C1 segment of cervical spinal cord (tissue), 14 donors: ENCODE results near the gene AQP4.
A peak's percentile ranks its signal among the peaks of the same experiment; 100 is the strongest.

Experiments
- DNase-seq, 14 donors: peaks; one replicate each; lab custom pipeline; 2025; lab: John Stamatoyannopoulos, UW

AQP4 gene, protein sequence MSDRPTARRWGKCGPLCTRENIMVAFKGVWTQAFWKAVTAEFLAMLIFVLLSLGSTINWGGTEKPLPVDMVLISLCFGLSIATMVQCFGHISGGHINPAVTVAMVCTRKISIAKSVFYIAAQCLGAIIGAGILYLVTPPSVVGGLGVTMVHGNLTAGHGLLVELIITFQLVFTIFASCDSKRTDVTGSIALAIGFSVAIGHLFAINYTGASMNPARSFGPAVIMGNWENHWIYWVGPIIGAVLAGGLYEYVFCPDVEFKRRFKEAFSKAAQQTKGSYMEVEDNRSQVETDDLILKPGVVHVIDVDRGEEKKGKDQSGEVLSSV

DNA sequence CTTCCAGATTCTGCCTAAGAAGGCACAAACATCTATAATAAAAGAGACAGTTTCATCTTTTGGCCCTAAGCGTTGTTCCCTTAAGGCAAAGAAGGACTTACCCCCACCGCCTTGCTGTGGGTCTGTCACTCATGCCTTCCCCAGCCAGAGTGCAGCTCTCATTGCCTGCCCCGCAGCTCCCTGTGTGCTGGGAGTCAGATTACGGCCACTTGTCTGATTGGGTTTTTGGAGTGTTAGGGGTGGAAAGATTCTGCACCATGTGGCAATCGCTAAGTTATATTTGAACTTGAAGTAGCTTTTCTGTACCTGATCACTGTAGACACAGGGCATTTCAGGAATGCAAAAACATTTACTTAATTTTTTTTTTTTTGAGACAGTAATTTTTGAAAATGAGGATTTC lies at the start of gene AQP4:
TSS of gene AQP4 (minus strand) at position 151 of the 400 bp plus-strand sequence. CDS start at position 133, 18 bp downstream.
- DNase-seq, result peak in 4 of 14 donors; percentile 1 to 23 (median 16)

GRCh38 chr18:26911840-26912239 lies 46.3 kb upstream of the AQP4 start:
- no peak for DNase-seq

GRCh38 chr18:26909599-26910290 lies 44.2 kb upstream of the AQP4 start:
- DNase-seq, result peak in 8 of 14 donors; percentile 1 to 58 (median 24)

GRCh38 chr18:26908906-26909305 lies 43.4 kb upstream of the AQP4 start:
- DNase-seq, result peak in 6 of 14 donors; percentile 4 to 32 (median 20)

DNA sequence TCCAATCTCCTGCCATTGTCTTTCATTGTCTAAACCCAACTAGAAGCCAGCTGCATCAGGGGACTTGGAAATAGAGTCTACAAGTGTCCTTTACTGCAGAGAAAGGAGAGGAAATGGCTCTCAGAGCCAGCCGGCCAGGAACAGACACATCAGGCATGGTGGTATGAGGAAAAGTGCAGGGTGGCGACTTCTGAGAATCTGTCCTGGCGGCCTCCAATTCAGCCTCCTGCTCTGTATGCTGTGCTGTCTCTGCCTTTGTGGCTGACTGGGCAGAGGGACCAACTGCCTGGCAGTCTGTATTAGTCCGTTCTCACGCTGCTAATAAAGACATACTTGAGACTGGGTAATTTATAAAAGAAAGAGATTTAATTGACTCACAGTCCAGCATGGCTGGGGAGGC lies 36.8 kb upstream of the AQP4 start:
- DNase-seq, result peak in 6 of 14 donors; percentile 8 to 74 (median 26)

- DNase-seq, result no peak
Measured at GRCh38 chr18:26901020-26901419, 35.5 kb upstream of the AQP4 start.

DNA sequence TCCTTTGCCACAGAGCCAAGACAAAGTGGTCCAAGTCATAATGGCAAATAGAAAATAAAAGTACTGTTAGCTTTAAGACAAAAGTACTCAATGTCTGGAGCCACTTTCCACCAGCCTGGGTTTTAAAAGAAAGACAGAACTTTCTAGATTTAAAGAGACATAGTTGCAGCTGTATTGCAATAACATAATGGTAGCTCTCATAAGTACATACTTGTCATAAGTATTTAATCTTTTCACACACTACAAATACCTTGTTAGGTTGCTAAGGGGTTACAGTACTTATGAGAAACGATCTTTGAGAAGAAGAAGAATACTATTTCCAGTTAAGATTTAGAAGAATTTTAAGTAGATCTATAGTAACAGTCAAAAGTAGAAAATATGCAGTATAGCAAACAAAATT lies 28.9 kb upstream of the AQP4 start:
- DNase-seq, result no peak

- peak in 6 of 14 donors; percentile 8 to 51 (median 37) for DNase-seq
Measured at GRCh38 chr18:26893996-26894395, 28.5 kb upstream of the AQP4 start.

- no peak for DNase-seq
Measured at GRCh38 chr18:26888259-26888658, 22.8 kb upstream of the AQP4 start.

DNA sequence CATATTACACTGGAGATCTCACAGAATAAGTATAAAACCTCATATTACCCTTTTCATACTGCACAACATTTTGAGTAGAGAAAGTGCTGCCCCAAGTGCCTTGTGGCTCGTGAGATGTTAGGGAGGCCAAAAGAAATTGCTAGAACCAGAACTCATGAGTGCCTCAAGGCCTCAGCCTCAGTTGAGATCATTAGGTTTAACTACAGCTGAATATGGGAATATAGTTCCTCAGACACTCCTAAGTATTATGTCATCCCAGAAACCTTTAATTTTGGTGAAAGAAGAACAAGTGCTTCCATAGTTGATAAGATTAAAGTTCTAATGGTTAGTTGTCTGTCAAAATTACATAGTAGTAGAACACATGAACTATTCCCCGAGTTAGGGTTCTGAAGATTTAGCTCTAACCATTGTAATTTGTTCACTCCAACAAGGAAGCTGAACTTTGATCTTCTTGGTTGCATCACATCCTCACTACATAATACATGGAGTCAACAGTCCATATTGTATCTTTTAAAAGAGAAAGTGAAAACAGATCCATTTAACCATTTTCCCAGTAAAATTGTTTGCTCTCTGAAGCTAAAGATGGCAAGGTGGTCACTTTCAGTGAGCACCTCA lies 9.6 kb upstream of the AQP4 start:
- no peak for DNase-seq

DNA sequence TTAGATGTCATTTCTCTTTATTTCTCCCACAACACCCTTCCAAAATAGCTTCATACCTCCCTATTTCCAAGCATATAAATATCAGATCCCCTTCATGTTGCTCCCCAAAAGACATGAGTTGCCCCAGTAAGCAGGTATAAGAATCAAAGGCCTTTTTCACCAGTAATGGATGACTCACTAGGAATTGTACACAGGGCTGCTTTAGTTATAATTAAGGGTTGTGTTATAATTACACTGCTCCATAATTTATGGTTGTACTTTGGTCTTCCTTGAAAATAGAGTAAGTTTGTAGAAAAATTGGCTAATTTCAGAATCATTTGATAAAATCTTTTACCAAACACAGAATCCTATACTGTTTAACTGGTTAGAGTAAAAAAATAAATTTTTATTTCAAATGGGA lies 8.8 kb upstream of the AQP4 start:
- DNase-seq, result no peak

DNA sequence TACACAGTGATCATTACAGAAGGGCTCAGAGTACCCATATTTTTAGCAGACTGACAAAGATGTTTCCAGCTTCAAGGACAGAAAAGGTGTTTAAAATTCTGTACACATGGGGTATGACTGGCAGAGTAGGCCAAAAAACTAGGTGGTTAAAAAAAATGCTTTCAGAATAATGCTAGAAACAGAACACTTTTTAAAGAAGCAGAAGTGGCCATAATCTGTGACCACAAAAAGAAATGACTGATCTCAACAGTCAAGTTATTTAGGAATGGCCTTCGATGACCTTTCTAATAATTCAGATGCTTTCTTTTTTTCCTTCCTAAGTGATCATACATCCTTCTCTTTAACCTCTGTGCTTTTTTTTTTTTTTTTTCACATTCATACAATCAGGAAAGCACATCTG lies 4.1 kb upstream of the AQP4 start:
- no peak for DNase-seq

- DNase-seq, result no peak
Measured at GRCh38 chr18:26868968-26869586, 3.6 kb upstream of the AQP4 start.

- DNase-seq, result peak in 6 of 14 donors; percentile 15 to 56 (median 36)
Measured at GRCh38 chr18:26867471-26867870, 2.0 kb upstream of the AQP4 start.

DNA sequence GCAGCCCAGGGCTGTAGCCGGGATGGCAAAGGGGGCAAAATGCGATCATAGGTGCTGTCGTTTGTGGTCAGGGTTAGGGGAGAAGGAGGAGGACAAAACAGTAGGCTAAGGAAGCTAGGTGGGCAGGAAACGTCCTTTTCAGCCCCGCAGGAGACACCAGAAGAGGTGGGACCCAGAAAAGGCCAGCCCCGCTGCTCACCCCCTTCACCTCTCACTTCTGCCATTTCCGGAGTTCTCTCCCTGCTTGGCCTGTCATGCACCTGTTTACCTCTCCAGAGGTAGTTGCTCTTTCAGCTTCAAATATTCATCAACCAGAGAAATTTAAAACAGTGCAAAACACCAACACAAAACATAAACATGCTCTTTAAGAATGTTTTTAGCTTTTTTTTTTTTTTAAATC lies 849 bp downstream of the AQP4 start:
- peak in 2 of 14 donors; percentile 0 to 17 for DNase-seq

DNA sequence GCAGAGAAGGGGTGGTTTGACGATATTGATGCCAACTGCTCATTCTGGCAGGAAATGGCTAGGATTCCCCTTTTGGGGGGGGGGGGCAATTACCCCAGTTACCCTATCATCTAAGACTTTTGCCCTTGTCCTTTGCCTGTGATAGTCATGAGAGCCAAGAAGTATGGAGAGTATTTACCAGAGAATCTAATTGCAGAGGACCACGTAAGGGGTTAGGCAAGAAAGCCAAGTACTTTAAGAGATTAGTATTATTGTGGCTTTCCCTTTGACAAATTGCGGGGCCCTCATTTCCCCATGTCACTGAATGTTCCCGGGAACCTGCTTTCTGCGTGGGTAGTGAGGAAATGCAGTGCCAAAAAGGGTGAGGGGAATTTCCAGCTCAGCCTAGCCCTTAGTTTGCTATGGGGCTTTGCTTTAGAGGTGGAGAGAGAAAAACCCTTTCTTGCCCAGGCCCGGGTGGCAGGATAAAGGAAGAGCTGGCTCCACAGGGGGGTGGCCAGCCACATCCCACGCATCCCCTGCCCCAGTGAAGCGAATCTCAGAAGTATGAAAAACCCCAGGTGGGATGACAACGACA lies 1.5 kb downstream of the AQP4 start:
- DNase-seq, result peak in 4 of 14 donors; percentile 2 to 51 (median 40)

DNA sequence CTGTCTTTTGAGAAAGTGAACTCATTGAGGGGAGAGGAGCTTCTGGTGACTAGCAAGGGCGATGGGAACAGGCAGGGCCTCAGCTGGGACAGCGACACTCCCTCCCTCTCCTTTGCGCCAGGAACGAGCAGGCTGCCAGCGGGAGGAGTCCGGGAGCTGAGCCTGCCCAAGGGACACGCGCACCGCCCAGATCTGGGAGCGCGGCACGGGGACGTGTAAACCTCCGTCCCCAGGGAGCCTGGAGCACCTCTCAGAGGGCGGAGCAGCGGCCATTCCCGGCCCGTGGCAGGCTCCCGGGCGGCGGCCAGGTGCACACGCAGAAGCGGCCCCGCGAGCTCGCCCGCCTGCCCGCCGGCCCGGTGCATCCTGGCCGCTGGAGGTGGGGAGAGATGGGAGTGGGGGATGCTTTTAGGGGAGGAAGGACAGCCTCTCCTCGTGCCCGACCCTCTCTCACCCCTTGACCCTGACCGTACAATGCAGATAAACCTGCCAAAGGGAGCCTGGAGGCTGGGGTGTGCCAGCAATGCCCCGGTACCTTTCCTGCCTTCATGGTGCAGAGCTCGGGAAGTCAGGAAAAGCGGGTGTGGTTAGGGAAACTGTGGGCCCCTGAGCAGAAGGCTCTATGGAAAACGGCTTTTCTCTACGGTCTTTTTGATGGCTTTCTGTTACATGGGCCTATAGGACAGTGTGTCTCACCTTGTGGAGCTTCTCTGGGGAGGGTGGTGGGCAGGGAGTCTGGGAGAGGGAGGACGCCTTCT lies 2.2 kb downstream of the AQP4 start:
- DNase-seq, result peak in 11 of 14 donors; percentile 21 to 86 (median 58)

GRCh38 chr18:26862084-26862483 lies 3.4 kb downstream of the AQP4 start:
- DNase-seq, result peak in 1 of 14 donors; percentile 33

GRCh38 chr18:26854292-26854881 lies 11.1 kb downstream of the AQP4 start:
- DNase-seq, result no peak

DNA sequence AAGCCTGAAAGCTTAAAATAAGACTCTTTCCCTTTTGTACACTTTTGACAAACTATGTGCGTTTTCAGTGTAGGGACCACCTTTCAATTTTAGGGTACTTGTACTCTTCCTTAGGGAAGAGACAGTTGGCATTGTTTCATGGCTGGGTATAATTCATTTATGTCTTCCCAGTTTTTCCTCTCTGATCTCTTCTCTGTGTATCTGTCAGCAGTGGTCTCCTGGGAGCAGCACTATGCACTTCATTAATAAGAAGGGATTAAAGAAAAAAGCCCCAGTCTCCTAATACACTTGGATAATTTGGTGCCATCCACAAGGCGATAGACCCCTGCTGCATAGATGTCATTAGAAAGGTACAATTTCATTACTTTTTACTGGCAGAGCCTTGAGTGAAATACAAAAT lies 12.1 kb downstream of the AQP4 start:
- DNase-seq, result no peak

DNA sequence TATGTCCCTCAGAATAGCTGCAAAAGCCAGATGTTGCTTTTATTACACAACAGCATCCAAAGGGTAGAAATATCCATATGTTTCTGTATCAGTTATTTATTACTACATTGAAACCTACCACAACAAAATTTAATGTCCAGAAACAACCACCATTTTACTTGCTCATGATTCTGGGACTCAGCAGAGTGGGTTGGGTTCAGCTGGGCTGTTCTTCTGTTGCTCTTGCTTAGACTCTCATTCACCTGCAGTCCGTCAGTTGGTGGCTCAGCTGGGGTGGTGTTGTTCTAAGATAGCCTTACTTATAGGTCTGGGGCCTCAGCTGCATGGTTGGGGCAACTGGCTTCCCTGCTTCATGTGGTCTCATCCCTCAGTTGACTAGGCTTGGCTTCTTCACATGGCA lies 21.7 kb downstream of the AQP4 start:
- DNase-seq, result no peak
